NB4 (cell line): ENCODE measurements around the gene GALK1.
A peak's percentile ranks its signal among the peaks of the same experiment; 100 is the strongest.
"Not testable (repeated sequence)": the region's sequence is repeated elsewhere in the genome, so short reads cannot be mapped to it uniquely, and the experiment has no call there.

Experiments
- DNase-seq: peaks from one replicate; pipeline ENCODE4 v3.0.0; 2010; ENCODE audit warnings: low read depth
- H3K4me3 ChIP-seq: one replicate; pipeline ENCODE4 v1.5.1; 2011; ENCODE audit warnings: mild to moderate bottlenecking, low read depth, low read length, moderate library complexity
- MAX ChIP-seq: IDR thresholded peaks from 2 replicates; pipeline ENCODE4 v1.6.1; 2011; ENCODE audit warnings: low read depth, low read length
- MYC ChIP-seq: IDR thresholded peaks from 2 replicates; pipeline ENCODE4 v1.6.1; 2011; ENCODE audit warnings: low read depth, low read length
- POLR2A ChIP-seq: IDR thresholded peaks from 2 replicates; pipeline ENCODE4 v1.6.1; 2011; ENCODE audit warnings: mild to moderate bottlenecking; ENCODE audit not compliant: insufficient read length; ENCODE audit errors: extremely low read depth
- TF ChIP-seq, protein P1 (sequence below): IDR thresholded peaks from one replicate; pipeline ENCODE4 v1.5.1; 2012; ENCODE audit warnings: low read depth, low read length

Gene GALK1

GRCh38 chr17:75764711-75765421 lies at the start of gene GALK1:
Gene GALK1 (minus strand): TSS chr17:75765192. CDS start chr17:75765136, 56 bp downstream.
- TF ChIP-seq POLR2A, result peak; percentile 66
- TF ChIP-seq MAX, result peak; percentile 69
- peak; percentile 71 for TF ChIP-seq MYC
- TF ChIP-seq, protein P1, sequence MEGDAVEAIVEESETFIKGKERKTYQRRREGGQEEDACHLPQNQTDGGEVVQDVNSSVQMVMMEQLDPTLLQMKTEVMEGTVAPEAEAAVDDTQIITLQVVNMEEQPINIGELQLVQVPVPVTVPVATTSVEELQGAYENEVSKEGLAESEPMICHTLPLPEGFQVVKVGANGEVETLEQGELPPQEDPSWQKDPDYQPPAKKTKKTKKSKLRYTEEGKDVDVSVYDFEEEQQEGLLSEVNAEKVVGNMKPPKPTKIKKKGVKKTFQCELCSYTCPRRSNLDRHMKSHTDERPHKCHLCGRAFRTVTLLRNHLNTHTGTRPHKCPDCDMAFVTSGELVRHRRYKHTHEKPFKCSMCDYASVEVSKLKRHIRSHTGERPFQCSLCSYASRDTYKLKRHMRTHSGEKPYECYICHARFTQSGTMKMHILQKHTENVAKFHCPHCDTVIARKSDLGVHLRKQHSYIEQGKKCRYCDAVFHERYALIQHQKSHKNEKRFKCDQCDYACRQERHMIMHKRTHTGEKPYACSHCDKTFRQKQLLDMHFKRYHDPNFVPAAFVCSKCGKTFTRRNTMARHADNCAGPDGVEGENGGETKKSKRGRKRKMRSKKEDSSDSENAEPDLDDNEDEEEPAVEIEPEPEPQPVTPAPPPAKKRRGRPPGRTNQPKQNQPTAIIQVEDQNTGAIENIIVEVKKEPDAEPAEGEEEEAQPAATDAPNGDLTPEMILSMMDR, result peak; percentile 54
- H3K4me3 ChIP-seq, result peak within 1 kb of the TSS; percentile 69
- peak; percentile 86 for DNase-seq

GRCh38 chr17:75814021-75814395 lies 49.0 kb upstream of the GALK1 start:
- TF ChIP-seq MYC (no peak), POLR2A (no peak), MAX (no peak)
- TF ChIP-seq, protein P1, result no peak

GRCh38 chr17:75813081-75814020 lies 48.4 kb upstream of the GALK1 start:
- DNase-seq, result no peak
- no peak overlapping the region for H3K4me3 ChIP-seq

More at GRCh38 chr17:75814021-75814395, 49.0 kb upstream of the GALK1 start:
- no peak overlapping the region for H3K4me3 ChIP-seq
- no peak for DNase-seq

DNA sequence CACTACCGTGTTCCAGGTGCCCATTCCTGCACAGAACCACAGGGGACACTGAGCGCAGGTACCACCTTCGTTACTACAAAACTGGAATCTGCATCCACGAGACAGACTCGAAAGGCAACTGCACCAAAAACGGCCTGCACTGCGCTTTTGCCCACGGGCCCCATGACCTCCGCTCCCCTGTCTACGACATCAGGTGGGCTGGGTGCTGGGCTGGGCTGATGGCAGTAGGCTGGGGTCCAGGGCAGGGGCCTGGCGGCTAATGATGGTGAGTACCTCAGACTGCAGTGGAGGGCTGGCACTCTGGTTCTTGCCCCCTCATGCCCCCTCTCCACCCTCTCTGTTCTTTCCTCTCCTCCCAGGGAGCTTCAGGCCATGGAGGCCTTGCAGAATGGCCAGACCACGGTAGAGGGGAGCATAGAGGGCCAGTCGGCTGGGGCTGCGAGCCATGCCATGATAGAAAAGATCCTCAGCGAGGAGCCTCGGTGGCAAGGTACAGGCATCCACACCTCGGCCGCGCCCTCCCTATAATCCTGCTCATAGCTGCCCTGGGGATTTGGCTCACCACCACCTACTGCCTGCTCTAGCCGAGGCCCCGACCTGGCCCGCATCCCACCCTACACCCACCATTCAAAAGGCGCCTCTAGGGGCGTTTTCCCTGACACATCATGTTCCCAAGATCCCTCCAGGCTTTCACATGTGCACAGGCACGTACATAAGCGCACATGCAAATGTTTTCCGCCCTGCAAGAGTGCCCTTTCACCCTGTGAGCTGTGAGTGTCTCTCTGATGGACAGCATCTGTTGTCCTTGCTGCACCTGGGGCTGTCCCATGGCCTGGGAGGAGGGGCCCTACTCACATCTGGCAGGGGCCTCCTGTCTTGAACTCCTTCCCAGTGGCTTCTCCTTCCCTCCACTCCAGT lies 47.4 kb upstream of the GALK1 start:
- DNase-seq, result no peak
- TF ChIP-seq, protein P1, result no peak
- no peak for TF ChIP-seq MAX
- TF ChIP-seq POLR2A, result no peak
- no peak for TF ChIP-seq MYC
- no peak overlapping the region for H3K4me3 ChIP-seq

More at GRCh38 chr17:75813081-75814020, 48.4 kb upstream of the GALK1 start:
- TF ChIP-seq, protein P1, result no peak
- TF ChIP-seq MYC (no peak), MAX (no peak), POLR2A (no peak)

- no peak for DNase-seq
- TF ChIP-seq MYC (no peak), POLR2A (no peak), MAX (no peak)
- TF ChIP-seq, protein P1, result no peak
- no peak overlapping the region for H3K4me3 ChIP-seq
Measured at GRCh38 chr17:75811174-75811573, 46.2 kb upstream of the GALK1 start.

DNA sequence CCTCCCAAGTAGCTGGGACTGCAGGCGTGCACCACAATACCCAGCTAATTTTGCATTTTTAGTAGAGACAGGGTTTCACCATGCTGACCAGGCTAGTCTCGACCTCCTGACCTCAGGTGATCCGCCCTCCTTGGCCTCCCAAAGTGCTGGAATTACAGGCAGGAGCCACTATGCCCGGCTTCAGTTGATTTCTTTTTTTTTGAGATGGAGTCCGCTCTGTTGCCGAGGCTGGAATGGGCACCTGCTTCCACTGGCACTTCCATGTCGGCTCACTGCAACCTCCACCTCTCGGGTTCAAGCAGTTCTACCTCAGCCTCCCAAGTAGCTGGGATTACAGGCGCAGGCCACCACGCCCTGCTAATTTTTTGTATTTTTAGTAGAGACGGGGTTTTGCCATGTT lies 45.8 kb upstream of the GALK1 start:
- not testable (repeated sequence) for DNase-seq, H3K4me3 ChIP-seq
